Nephron (organoid): ENCODE data around the gene TLL2.

ENCODE experiments used
- H3K27ac Mint-ChIP-seq, 3 experiments: 2 replicates each; pipeline ENCODE4 v1.8.0; 2020; ENCODE audit warnings: mixed read lengths in 3 of 3, mild to moderate bottlenecking in 2 of 3, moderate library complexity in 1 of 3
- H3K27me3 Mint-ChIP-seq: 2 replicates; pipeline ENCODE4 v1.8.0; 2021; ENCODE audit warnings: low read depth, mild to moderate bottlenecking, moderate library complexity, mixed read lengths
- H3K36me3 Mint-ChIP-seq: 2 replicates; pipeline ENCODE4 v1.8.0; 2020; ENCODE audit warnings: low read depth, mixed read lengths
- H3K4me1 Mint-ChIP-seq: 2 replicates; pipeline ENCODE4 v1.8.0; 2020; ENCODE audit warnings: mixed read lengths
- H3K4me3 Mint-ChIP-seq, 3 experiments: 2 replicates each; pipeline ENCODE4 v1.8.0; 2020; ENCODE audit warnings: mild to moderate bottlenecking in 3 of 3, mixed read lengths in 3 of 3, moderate library complexity in 2 of 3
- H3K9me3 Mint-ChIP-seq: 2 replicates; pipeline ENCODE4 v1.8.0; 2020; ENCODE audit warnings: mixed read lengths
- TF ChIP-seq, protein P1 (sequence below), 3 experiments: fragments of 200-600 bp; sonication (generic); IDR thresholded peaks; one replicate each; pipeline ENCODE4 v1.5.0; 2021; ENCODE audit warnings: antibody characterized with exemption in 3 of 3; ENCODE audit not compliant: unreplicated experiment in 3 of 3

Gene TLL2

DNA sequence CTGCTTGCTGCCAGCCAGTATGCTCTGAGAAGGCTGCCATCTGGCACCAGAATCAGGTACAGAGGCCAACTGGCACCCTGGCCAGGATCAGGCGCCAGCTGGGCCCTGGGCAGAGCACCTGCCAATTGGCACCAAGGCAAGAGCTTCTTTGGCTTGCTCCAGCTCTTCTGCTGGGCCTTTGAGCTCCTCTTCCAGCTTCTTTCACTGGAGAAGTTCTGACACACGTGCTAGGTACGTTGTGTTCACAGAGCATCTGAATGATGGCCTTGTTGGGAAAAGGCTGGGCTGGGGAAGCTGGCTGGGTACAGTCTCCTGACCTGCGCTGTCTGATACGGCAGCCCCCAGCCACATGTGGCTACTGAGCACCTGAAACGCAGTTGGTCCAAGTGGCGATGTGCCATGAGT is 123.3 kb downstream of the TLL2 start:
- Mint-ChIP-seq H3K4me1 (no peaks in the 10 kb centered on the region), H3K4me3 (no peak overlapping the region), H3K27me3 (peaks cover 41% of the 10 kb centered on the region), H3K36me3 (no peaks in the 10 kb centered on the region), H3K27ac (no peak overlapping the region), H3K9me3 (no peaks in the 10 kb centered on the region)
- TF ChIP-seq, protein P1, sequence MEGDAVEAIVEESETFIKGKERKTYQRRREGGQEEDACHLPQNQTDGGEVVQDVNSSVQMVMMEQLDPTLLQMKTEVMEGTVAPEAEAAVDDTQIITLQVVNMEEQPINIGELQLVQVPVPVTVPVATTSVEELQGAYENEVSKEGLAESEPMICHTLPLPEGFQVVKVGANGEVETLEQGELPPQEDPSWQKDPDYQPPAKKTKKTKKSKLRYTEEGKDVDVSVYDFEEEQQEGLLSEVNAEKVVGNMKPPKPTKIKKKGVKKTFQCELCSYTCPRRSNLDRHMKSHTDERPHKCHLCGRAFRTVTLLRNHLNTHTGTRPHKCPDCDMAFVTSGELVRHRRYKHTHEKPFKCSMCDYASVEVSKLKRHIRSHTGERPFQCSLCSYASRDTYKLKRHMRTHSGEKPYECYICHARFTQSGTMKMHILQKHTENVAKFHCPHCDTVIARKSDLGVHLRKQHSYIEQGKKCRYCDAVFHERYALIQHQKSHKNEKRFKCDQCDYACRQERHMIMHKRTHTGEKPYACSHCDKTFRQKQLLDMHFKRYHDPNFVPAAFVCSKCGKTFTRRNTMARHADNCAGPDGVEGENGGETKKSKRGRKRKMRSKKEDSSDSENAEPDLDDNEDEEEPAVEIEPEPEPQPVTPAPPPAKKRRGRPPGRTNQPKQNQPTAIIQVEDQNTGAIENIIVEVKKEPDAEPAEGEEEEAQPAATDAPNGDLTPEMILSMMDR (IDR thresholded peaks at IDR 0.05; ENCODE audit: unreplicated experiment in 3 of 3), result no peak

DNA sequence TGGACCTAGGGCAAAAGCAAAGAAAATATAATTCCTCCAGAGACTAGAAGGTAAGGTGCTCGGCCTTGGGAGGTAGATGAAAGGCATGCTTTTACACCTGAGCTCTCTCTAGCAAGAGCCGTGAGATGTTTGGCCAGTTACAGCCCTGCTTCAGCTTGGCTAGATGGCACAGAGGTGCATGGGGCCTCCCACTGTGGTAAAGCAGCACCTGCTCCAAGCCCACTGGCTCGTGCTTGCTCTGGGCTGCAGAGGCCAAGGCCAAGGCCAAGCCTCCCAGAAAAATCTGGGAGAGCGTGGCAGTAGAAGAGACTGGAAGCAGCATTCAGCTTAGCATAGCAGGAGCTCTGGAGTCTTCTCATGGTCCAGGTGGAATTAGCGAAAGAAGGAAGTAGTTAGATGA is 123.9 kb downstream of the TLL2 start:
- Mint-ChIP-seq H3K36me3 (no peaks in the 10 kb centered on the region), H3K4me1 (no peaks in the 10 kb centered on the region), H3K27me3 (peaks cover 34% of the 10 kb centered on the region), H3K27ac (no peak overlapping the region), H3K9me3 (no peaks in the 10 kb centered on the region), H3K4me3 (no peak overlapping the region)
- TF ChIP-seq, protein P1 (IDR thresholded peaks at IDR 0.05; ENCODE audit: unreplicated experiment in 3 of 3), result no peak

DNA sequence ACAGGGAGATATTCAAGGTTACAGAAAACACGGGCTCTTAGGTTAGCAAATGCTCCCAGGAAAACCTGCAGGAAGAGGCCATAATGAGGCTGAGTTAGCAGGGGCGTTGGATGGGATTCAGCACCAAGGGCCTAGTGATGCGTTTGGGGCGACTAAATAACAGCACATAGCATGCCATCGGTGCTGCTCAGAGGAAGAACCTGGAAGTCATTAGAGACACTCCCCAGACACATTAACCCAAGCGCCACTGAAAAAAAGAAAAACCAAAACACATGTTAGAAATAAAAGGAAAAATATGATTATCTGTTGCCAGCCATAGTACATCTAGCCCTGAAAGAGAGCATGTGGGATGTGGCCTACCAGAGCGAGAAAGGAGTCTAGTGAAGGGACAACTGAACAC is 126.1 kb downstream of the TLL2 start:
- Mint-ChIP-seq H3K9me3 (no peaks in the 10 kb centered on the region), H3K27me3 (peaks cover 26% of the 10 kb centered on the region), H3K36me3 (no peaks in the 10 kb centered on the region), H3K4me1 (no peaks in the 10 kb centered on the region), H3K4me3 (no peak overlapping the region), H3K27ac (no peak overlapping the region)
- TF ChIP-seq, protein P1 (IDR thresholded peaks at IDR 0.05; ENCODE audit: unreplicated experiment in 3 of 3), result no peak

DNA sequence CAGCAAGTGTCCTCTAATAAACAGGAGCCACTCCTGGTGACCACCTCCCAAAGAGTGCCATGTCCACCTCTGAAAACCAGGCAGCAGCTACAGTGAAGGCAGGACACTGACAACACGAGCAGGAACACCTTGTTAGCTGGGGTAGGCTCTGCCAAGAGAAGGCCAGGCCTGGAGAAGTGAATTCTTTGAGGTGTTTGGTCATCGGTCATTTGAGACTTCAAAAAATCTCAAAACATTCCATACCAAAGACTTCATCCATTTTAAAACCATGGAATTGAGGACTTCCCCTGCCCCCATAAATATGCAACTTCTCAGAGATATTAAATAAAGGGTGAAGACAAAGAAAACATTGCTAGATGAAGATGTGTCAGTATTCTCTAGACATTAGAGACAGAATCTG is 126.6 kb downstream of the TLL2 start:
- Mint-ChIP-seq H3K36me3 (no peaks in the 10 kb centered on the region), H3K9me3 (no peaks in the 10 kb centered on the region), H3K4me3 (no peak overlapping the region), H3K4me1 (no peaks in the 10 kb centered on the region), H3K27ac (no peak overlapping the region), H3K27me3 (peaks cover 24% of the 10 kb centered on the region)
- TF ChIP-seq, protein P1 (IDR thresholded peaks at IDR 0.05; ENCODE audit: unreplicated experiment in 3 of 3), result no peak

DNA sequence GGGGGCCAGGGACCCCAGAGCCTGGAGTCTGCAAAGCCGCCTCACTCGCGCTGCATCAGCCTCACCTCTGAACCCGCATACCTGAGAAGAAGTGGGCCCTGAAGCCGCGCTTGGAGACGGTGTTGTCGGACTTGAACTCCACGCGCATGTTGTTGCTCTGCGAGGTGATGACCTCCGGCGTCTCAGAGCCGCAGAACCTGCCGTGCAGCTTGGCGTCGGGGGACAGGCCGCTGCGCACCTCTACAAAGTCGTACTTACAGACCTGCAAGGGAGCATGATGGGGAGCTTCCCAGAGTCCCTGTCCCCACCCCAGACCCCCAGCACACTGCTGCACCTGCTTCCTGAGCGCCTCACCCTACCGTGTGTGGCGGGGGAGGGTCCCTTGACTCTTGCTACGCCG is 129.2 kb downstream of the TLL2 start:
- H3K4me1 Mint-ChIP-seq, result no peaks in the 10 kb centered on the region
- TF ChIP-seq, protein P1 (IDR thresholded peaks at IDR 0.05; ENCODE audit: unreplicated experiment in 3 of 3), result no peak
- no peak overlapping the region for H3K27ac Mint-ChIP-seq
- H3K4me3 Mint-ChIP-seq, result no peak overlapping the region
- peaks cover 19% of the 10 kb centered on the region for H3K27me3 Mint-ChIP-seq
- H3K9me3 Mint-ChIP-seq, result no peaks in the 10 kb centered on the region
- H3K36me3 Mint-ChIP-seq, result no peaks in the 10 kb centered on the region

DNA sequence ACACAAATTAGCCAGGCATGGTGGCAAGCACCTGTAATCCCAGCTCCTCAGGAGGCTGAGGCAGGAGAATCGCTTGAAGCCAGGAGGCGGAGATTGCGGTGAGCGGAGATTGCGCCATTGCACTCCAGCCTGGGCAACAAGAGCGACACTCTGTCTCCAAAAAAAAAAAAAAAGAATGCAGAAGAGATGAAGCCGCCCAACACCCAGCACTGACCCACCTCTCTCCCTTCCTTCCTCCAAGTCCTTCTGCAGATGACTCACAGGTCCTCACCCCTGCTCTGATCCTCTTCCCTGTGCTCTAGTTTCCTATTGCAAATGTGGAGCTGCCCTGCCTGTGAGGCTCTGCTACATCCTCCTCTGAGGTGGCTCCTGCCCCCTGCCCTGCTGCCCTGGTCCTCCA is 132.9 kb downstream of the TLL2 start:
- Mint-ChIP-seq H3K27me3 (peaks cover 13% of the 10 kb centered on the region), H3K36me3 (no peaks in the 10 kb centered on the region), H3K4me1 (peaks cover 5% of the 10 kb centered on the region), H3K27ac (no peak overlapping the region), H3K4me3 (no peak overlapping the region), H3K9me3 (no peaks in the 10 kb centered on the region)
- TF ChIP-seq, protein P1 (IDR thresholded peaks at IDR 0.05; ENCODE audit: unreplicated experiment in 3 of 3), result no peak
